Right renal pelvis (tissue), 4 donors: ENCODE results near the gene SLC35B4. TPM values are rescaled to one million over a fixed set of nuclear protein-coding genes. Genes with fewer than 3 reads are reported as not detected.
"Not testable (repeated sequence)": the region's sequence is repeated elsewhere in the genome, so short reads cannot be mapped to it uniquely, and the experiment has no call there.

Experiments
- DNase-seq, 4 donors: peaks; one replicate each; pipeline ENCODE4 v3.0.0-alpha.2; 2013; ENCODE audit warnings: low read depth in 4 of 4, low spot score in 3 of 4, missing footprints in 1 of 4
- polyA plus RNA-seq, 4 donors: library from polyadenylated mRNA; unstranded; fragments of 120-200 nt; gene quantifications; one replicate each; pipeline ENCODE4 v1.2.1, GENCODE V29; 2013; ENCODE audit not compliant: insufficient read length in 4 of 4

SLC35B4 gene
- polyA plus RNA-seq, 4 donors, result 22.9 to 26.1 (median 25.8) TPM

DNA sequence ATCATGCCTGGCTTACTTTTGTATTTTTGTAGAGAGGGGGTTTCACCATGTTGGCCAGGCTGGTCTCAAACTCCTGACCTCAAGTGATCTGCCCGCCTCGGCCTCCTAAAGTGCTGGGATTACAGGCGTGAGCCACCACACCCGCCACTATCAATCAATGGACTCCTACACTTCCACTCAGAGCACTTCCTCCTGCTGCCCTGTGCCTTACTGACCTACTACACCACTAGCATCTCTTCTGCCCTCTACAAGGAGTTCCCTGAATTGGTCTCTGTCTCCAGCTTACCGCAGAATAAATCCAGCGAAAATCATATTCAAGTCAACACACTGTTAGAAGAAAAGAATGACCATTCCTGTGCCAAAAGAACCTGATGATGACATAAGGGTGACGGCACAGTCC is 20.7 kb downstream of the SLC35B4 start:
- not testable (repeated sequence) for DNase-seq

GRCh38 chr7:134293002-134293740 is 23.6 kb downstream of the SLC35B4 start:
- DNase-seq, result no peak

- DNase-seq, result no peak
These were observed 26.4 kb downstream of the SLC35B4 start for GRCh38 chr7:134290286-134290685.

GRCh38 chr7:134289841-134290240 is 26.9 kb downstream of the SLC35B4 start:
- DNase-seq, result no peak

GRCh38 chr7:134289423-134289822 is 27.3 kb downstream of the SLC35B4 start:
- no peak for DNase-seq

DNA sequence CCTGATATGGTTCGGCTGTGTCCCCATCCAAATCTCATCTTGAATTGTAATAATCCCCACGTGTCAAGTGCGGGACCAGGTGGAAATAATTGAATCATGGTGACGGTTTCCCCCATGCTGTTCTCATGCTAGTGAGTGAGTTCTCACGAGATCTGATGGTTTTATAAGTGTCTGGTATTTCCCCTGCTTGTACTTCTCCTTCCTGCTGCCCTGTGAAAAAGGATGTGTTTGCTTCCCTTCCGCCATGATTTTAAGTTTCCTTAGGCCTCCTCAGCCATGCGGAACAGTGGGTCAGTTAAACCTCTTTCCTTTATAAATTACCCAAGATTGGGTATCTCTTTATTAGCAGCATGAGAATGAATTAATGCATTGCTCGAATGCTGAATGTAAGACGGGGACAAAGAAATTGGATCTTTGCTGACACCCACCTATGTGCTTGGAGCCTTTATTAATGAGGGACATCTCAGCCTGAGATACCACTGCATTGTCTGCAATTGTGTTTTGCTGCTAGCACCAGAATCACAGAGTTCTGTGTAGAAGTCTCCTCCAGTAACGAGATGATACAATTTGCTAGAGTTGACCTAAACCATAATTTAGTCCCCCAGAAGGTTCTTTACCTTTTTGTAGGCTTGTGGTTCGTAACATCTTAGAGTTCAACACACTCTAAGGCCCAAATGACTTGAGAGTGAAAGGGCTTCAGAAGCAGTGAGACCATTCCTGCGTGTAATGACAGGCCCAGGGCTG is 28.6 kb downstream of the SLC35B4 start:
- no peak for DNase-seq

DNA sequence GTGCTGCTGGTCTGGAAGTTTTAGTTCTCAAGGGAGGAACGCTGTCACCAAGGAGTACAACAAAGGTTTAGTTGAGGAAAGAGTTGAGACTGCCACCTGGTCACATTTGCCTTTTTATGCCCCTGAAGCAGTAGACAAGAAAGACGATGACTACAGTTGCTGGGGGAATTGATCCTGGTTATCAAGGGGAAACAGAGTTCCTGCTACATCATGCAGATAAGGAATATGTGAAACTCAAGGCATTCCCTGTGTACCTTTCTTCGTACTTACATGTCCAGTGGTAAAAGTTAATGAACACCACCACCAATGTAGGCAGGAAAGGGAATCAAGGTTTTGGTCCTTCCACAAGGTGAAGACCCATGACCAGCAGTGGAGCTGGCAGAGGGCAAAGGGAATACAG is 31.8 kb downstream of the SLC35B4 start:
- DNase-seq, result no peak

- no peak for DNase-seq
These were observed 32.7 kb downstream of the SLC35B4 start for GRCh38 chr7:134284011-134284410.

DNA sequence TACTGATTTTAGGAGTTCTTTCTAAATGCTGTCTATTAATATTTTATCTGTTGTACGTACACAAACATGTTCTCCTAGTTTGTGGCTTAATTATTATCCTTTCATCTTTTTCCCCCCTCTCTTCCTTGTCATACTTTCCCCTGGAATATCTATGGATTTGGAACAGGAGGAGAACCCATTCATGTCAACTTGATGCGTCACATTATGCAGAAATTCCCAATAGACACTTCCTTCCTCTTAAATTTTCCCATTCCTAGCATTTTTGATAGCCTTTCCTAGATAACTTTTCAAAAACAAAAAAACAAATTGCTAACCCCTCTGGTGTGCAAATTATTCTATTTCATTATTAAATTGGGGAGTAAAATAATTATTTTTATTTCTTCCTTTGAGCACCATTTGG is 36.2 kb downstream of the SLC35B4 start:
- DNase-seq, result no peak

DNA sequence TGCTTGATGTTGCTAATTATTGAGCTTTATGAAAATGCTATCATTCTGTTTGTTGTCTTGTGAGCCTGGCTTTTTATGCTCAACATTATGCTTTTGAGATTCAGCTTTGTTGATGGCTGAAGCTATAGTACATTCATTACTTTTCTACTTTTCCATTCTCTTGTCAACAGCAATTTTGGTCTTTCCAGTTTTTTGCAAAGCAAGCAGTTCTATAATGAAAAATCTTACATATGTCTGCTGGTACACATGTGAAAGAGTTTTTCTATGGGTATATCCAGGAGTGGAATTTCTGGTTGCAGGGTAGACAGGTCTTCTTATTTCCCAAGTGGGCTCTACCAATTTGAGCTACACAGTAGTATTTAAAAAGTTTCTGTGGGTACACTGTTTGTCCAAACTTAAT is 36.8 kb downstream of the SLC35B4 start:
- no peak for DNase-seq

DNA sequence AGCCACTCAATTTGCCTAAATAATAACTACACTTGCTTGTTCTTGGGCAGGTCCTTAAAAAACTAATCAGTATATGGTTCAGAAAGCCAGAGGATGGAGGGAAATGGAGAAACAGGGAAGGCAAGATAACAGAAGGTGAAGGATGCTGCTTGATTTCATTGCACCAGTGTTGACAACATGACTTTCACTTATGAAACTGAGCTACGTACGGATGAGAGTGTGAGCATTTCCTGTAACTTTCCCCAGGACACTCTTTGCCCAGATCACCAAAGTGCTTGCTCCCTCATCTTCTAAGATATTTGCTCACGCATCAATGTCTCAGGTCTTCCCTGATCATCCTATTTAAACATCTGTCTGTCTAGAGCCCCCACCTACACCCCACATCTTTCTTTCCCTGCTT is 37.4 kb downstream of the SLC35B4 start:
- DNase-seq, result no peak

- DNase-seq, result no peak
These were observed 38.1 kb downstream of the SLC35B4 start for GRCh38 chr7:134278502-134279153.

GRCh38 chr7:134276951-134277350 is 39.8 kb downstream of the SLC35B4 start:
- DNase-seq, result no peak

- no peak for DNase-seq
These were observed 54.4 kb downstream of the SLC35B4 start for GRCh38 chr7:134262322-134262721.

- no peak for DNase-seq
These were observed 60.9 kb downstream of the SLC35B4 start for GRCh38 chr7:134255814-134256213.

GRCh38 chr7:134254311-134254710 is 62.4 kb downstream of the SLC35B4 start:
- DNase-seq, result no peak

DNA sequence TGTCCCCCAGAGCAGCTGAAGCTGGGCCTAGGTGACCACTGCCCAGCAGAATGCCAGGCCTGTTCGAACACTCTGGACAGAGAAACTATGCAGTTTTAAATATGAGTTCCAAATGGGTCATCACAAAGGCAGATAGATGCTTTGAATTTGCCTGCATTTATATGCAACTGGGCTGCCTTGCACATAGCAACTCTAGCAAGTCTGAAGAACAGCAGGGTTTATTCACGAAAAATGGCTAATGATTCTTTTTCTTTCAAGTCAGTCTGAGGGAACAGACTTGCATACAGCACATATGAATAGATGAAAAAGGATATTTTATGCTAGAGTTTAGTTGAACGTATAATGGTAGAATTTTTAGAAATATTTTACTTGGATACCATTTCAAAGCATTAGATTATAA is 68.5 kb downstream of the SLC35B4 start:
- DNase-seq, result no peak

DNA sequence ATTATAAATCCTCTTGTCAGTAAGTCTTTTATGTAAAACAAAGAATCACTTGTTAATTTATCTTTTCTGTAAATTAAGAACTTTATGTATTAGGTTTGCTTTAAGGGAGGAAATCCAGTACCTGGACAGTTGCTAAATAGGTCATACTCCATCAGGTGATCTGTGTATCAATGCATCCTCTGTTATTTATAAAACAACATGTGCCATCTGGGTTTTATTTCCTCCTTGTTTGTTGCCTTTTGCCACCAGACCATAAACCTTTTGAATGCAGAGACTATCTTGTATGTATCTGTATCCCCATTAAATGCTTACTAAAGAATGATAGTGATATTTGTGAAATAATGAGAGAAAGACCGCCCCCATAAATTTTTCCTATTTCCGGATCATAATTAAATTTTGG is 70.0 kb downstream of the SLC35B4 start:
- no peak for DNase-seq

DNA sequence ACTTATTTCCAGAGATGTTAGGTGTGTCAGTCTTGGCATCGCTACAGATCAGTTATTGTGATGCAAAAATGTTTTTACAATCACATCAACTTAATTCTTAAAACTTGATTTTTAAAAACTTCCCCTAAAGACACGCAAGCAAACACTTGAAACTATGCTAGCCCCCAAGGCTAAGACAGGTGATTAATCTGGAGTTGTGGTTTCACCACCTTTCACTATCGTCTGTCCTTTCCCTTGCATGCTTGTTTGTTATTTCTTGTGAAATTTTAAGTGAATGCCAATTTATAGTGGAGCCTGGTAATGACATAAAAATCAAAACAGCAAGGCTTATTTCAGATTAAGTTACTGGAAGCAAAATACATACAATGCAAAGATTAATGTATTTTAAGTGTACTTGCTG is 70.4 kb downstream of the SLC35B4 start:
- DNase-seq, result no peak

DNA sequence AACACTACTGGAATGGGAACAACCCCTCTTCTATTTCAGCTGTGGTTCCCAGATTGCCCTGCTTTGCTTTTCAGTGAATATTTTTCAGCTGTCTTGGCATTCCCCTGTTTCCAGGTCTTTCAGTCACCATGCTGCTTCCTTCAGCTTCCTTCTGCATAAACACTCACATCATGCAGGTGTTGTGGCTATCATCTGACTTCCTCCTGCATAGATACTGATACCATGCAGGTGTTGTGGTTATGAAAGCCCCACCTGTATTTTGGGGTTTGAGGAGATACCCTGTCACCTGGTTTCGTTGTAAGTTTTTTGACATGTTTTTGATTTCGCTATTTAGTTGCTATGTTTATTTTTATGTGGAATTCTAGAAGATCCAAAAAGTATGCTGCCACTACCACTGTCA is 71.5 kb downstream of the SLC35B4 start:
- no peak for DNase-seq
